Measurements from ENCODE around the gene TNNI3. TPM values are rescaled to one million over a fixed set of nuclear protein-coding genes. Genes with fewer than 3 reads are reported as not detected.
"Not testable (repeated sequence)": the region's sequence is repeated elsewhere in the genome, so short reads cannot be mapped to it uniquely, and the experiment has no call there.

TNNI3 gene
- polyA plus RNA-seq, 1 experiment: not detected

- DNase-seq (ENCODE audit: low read depth): no peak
- no peak for TF ChIP-seq CTCF (IDR thresholded peaks at IDR 0.05; ENCODE audit: insufficient read depth, low read depth, low read length)
- Histone ChIP-seq H3K36me3 (ENCODE audit: control insufficient read depth, insufficient read depth, low read length) (no peaks in the 10 kb centered on the region), H3K4me3 (ENCODE audit: low read depth, low read length) (no peak overlapping the region; the same call in 1 of the 2 replicates), H3K27me3 (ENCODE audit: control insufficient read depth, insufficient read depth, low read length) (peaks cover 2% of the 10 kb centered on the region; the same call in 1 of the 2 replicates)
- CTCF ChIA-PET: no interaction called here
- POLR2A ChIA-PET: no interaction called here
Observed at GRCh38 chr19:55156202-55157063, 1.1 kb downstream of the TNNI3 start.

GRCh38 chr19:55155784-55156183 lies 1.7 kb downstream of the TNNI3 start:
- H3K36me3 ChIP-seq (ENCODE audit: control insufficient read depth, insufficient read depth, low read length); H3K4me3 ChIP-seq (ENCODE audit: low read depth, low read length); CTCF ChIA-PET; H3K27me3 ChIP-seq (ENCODE audit: control insufficient read depth, insufficient read depth, low read length); DNase-seq (ENCODE audit: low read depth); POLR2A ChIA-PET: not testable (repeated sequence)

- DNase-seq (ENCODE audit: low read depth): no peak
- H3K27me3 ChIP-seq (ENCODE audit: control insufficient read depth, insufficient read depth, low read length): peaks cover 4% of the 10 kb centered on the region
- no peak for TF ChIP-seq CTCF (IDR thresholded peaks at IDR 0.05; ENCODE audit: insufficient read depth, low read depth, low read length)
- H3K4me3 ChIP-seq (ENCODE audit: low read depth, low read length): no peak overlapping the region
- H3K36me3 ChIP-seq (ENCODE audit: control insufficient read depth, insufficient read depth, low read length): no peaks in the 10 kb centered on the region
- CTCF ChIA-PET: interaction anchor here (0.8 kb wide), 1 partner anchor 264 kb away, joined by 3 read pairs; no protein-coding TSS in a partner anchor
- POLR2A ChIA-PET: no interaction called here
Observed at GRCh38 chr19:55153652-55154264, 3.8 kb downstream of the TNNI3 start.

- ChIA-PET POLR2A (no interaction called here), CTCF (interaction anchor here (1.1 to 2.2 kb wide), 3 partner anchors 8 to 11 kb away, joined by 4 to 16 read pairs (median 12); no protein-coding TSS in a partner anchor)
- no peak for TF ChIP-seq CTCF (IDR thresholded peaks at IDR 0.05; ENCODE audit: insufficient read depth, low read depth, low read length)
- no peak overlapping the region for H3K4me3 ChIP-seq (ENCODE audit: low read depth, low read length)
- peaks cover 4% of the 10 kb centered on the region for H3K27me3 ChIP-seq (ENCODE audit: control insufficient read depth, insufficient read depth, low read length)
- no peaks in the 10 kb centered on the region for H3K36me3 ChIP-seq (ENCODE audit: control insufficient read depth, insufficient read depth, low read length)
- DNase-seq (ENCODE audit: low read depth): no peak
Observed at GRCh38 chr19:55152017-55152416, 5.5 kb downstream of the TNNI3 start.

GRCh38 chr19:55149078-55150003 lies 8.2 kb downstream of the TNNI3 start, which contains the start of gene TNNT1:
TSS of gene TNNT1 (minus strand) at chr19:55149206. CDS start at chr19:55147157, 2,049 bp downstream.
- Histone ChIP-seq H3K36me3 (ENCODE audit: control insufficient read depth, insufficient read depth, low read length) (no peaks in the 10 kb centered on the region), H3K4me3 (ENCODE audit: low read depth, low read length) (no peak within 1 kb of the TSS), H3K27me3 (ENCODE audit: control insufficient read depth, insufficient read depth, low read length) (peaks cover 6% of the 10 kb centered on the region)
- POLR2A ChIA-PET: no interaction called here
- no peak for TF ChIP-seq CTCF (IDR thresholded peaks at IDR 0.05; ENCODE audit: insufficient read depth, low read depth, low read length)
- no peak for DNase-seq (ENCODE audit: low read depth)
- CTCF ChIA-PET: interaction anchor here (1.0 to 1.7 kb wide), 2 partner anchors 17 to 101 kb away, joined by 3 to 4 read pairs; partner anchors contain the start of gene DNAAF3
